CD4-positive, CD25-positive, alpha-beta regulatory T cell (primary cell): Measurements from ENCODE around the gene JMY. TPM values are rescaled to one million over a fixed set of nuclear protein-coding genes. Genes with fewer than 3 reads are reported as not detected.

Source experiments
- ATAC-seq, 2 donors: fragments of 150-1000 bp; cut with Tn5 transposase; one replicate each; pipeline ENCODE4 v1.10.0; 2021; ENCODE audit warnings: low read depth in 2 of 2, moderate number of reproducible peaks in 2 of 2, moderate library complexity in 1 of 2
- DNase-seq, 3 donors: peaks; one replicate each; pipeline versions ENCODE4 v3.0.0 to v3.0.0-alpha.2; 2012 to 2022; ENCODE audit warnings: mixed read lengths in 1 of 3
- H3K27ac ChIP-seq: one replicate; pipeline ENCODE4 v1.7.0; 2013; ENCODE audit warnings: mild to moderate bottlenecking, low read length; ENCODE audit not compliant: insufficient read depth, poor library complexity, severe bottlenecking
- H3K27me3 ChIP-seq: one replicate; pipeline ENCODE4 v1.7.0; 2013; ENCODE audit warnings: low read length; ENCODE audit not compliant: control insufficient read depth, insufficient read depth
- H3K36me3 ChIP-seq: one replicate; pipeline ENCODE4 v1.7.0; 2013; ENCODE audit warnings: mild to moderate bottlenecking, low read length, moderate library complexity; ENCODE audit not compliant: control insufficient read depth, insufficient read depth
- H3K4me1 ChIP-seq: 2 replicates; pipeline ENCODE4 v1.7.0; 2013; ENCODE audit warnings: mild to moderate bottlenecking, low read length; ENCODE audit not compliant: insufficient read depth, control insufficient read depth, poor library complexity, severe bottlenecking
- H3K4me3 ChIP-seq: one replicate; pipeline ENCODE4 v1.7.0; 2013; ENCODE audit warnings: low read depth, mild to moderate bottlenecking, low read length, moderate library complexity
- H3K9me3 ChIP-seq, 2 experiments: 1 replicate in 1 of 2; 2 replicates in 1 of 2; pipeline ENCODE4 v1.7.0; 2013; ENCODE audit warnings: low read length in 2 of 2, mild to moderate bottlenecking in 1 of 2, moderate library complexity in 1 of 2; ENCODE audit not compliant: control insufficient read depth in 2 of 2
- H3K27ac Mint-ChIP-seq, 3 donors: one replicate each; pipeline ENCODE4 v1.8.0; 2020 to 2022; ENCODE audit warnings: mild to moderate bottlenecking in 3 of 3, mixed read lengths in 3 of 3, moderate library complexity in 2 of 3
- H3K27me3 Mint-ChIP-seq: one replicate; pipeline ENCODE4 v1.8.0; 2022; ENCODE audit warnings: mild to moderate bottlenecking, mixed read lengths
- H3K36me3 Mint-ChIP-seq: one replicate; pipeline ENCODE4 v1.8.0; 2020; ENCODE audit warnings: mixed read lengths
- H3K4me1 Mint-ChIP-seq, 4 donors: one replicate each; pipeline ENCODE4 v1.8.0; 2020 to 2022; ENCODE audit warnings: mixed read lengths in 4 of 4, mild to moderate bottlenecking in 1 of 4
- H3K4me3 Mint-ChIP-seq, 4 donors: one replicate each; pipeline ENCODE4 v1.8.0; 2020 to 2022; ENCODE audit warnings: mild to moderate bottlenecking in 4 of 4, mixed read lengths in 4 of 4, moderate library complexity in 3 of 4
- H3K9me3 Mint-ChIP-seq, 7 donors: one replicate each; pipeline ENCODE4 v1.8.0; 2020 to 2022; ENCODE audit warnings: mixed read lengths in 7 of 7, mild to moderate bottlenecking in 3 of 7, moderate library complexity in 2 of 7
- polyA plus RNA-seq, 4 donors: library from polyadenylated mRNA; unstranded; fragments of 300-500 nt; fragmentation: Illumina TruSeq; gene quantifications; one replicate each; pipeline ENCODE4 v1.2.3, GENCODE V29; 2021
- total RNA-seq: library from RNA; stranded (reverse); gene quantifications from one replicate; pipeline ENCODE4 v1.2.3, GENCODE V29; 2022

The JMY gene
- total and polyA plus RNA-seq, 5 donors from 2014 or later = 4.9 to 71.6 (median 6.2) TPM

DNA sequence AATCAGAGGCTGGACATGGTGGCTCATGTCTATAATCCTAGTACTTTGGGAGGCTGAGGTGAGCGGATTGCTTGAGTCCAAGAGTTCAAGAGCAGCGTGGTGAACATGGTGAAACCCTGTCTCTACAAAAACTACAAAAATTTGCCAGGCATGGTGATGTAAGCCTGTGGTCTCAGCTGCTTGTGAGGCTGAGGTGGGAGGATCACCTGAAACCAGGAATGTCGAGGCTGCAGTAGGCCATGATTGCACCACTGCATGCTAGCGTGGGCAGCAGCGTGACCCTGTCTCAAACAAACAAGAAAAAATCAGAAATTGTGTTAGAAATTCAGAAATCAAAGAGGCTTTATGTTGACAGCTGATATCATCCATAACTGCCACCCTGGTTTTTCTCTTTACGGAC lies 21.4 kb downstream of the JMY start:
- Mint-ChIP-seq H3K4me3 (no peak overlapping the region), H3K36me3 (peaks cover 8% of the 10 kb centered on the region), H3K9me3 (peaks cover 0 to 6% (median 0%) of the 10 kb centered on the region in 7 donors), H3K27me3 (no peaks in the 10 kb centered on the region), H3K4me1 (peaks cover 36 to 73% (median 44%) of the 10 kb centered on the region in 4 donors), H3K27ac (no peak overlapping the region)
- Histone ChIP-seq H3K27ac (no peak overlapping the region), H3K36me3 (no peaks in the 10 kb centered on the region), H3K4me3 (no peak overlapping the region), H3K27me3 (no peaks in the 10 kb centered on the region), H3K4me1 (no peaks in the 10 kb centered on the region), H3K9me3 (no peaks in the 10 kb centered on the region)
- ATAC-seq (no peak), DNase-seq (no peak)

DNA sequence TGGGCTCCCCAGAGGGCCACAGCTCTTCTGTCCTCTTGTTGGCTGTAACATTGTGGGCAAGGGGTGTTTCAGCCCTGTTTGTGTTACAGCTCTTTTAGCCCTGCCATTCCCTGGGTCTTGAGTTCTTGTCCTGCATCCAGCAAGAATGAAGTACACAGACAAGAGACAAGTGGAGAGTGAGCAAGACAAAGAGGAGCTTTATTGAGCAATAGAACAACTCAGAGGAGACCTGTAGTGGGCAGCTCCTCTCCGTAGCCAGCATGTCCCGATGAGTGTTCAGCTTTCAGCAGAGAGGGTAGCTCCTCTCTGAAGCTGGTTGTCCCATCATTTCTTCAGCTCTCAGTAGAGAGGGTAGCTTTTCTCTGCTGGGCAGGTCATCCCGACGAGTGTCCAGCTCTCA lies 22.9 kb downstream of the JMY start:
- Mint-ChIP-seq H3K4me3 (no peak overlapping the region), H3K4me1 (peaks cover 32 to 73% (median 41%) of the 10 kb centered on the region in 4 donors), H3K9me3 (peaks cover 0 to 6% (median 0%) of the 10 kb centered on the region in 7 donors), H3K36me3 (peaks cover 8% of the 10 kb centered on the region), H3K27ac (no peak overlapping the region), H3K27me3 (no peaks in the 10 kb centered on the region)
- no peaks in the 10 kb centered on the region for H3K9me3 ChIP-seq
- H3K4me1 ChIP-seq = no peaks in the 10 kb centered on the region
- no peak overlapping the region for H3K27ac ChIP-seq
- no peak for DNase-seq
- H3K4me3 ChIP-seq = no peak overlapping the region
- no peak for ATAC-seq
- H3K36me3 ChIP-seq = no peaks in the 10 kb centered on the region
- H3K27me3 ChIP-seq = no peaks in the 10 kb centered on the region

DNA sequence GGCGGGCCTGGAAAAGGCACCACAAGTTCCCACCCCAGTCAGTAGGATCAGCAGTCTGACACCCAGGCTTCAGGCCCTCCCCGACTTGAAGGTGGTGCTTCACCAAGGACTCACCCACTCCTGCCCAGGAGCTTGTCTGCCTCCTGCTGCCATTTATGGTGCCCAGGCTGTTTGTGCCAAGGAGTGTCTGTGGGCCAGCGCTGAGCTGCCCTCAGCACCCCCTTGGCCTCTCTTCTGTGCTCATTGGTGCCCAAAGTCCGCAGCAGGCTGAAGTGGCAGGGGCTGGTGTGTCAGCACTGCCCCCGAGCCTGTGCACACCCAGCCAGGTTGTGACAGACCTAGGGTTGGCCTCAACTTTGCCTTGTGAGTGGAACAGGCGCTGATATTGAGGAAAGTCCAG lies 23.5 kb downstream of the JMY start:
- H3K36me3 ChIP-seq = no peaks in the 10 kb centered on the region
- ATAC-seq (no peak), DNase-seq (no peak)
- H3K27ac ChIP-seq = no peak overlapping the region
- Mint-ChIP-seq H3K4me1 (peaks cover 28 to 67% (median 36%) of the 10 kb centered on the region in 4 donors), H3K36me3 (peaks cover 3% of the 10 kb centered on the region), H3K27me3 (no peaks in the 10 kb centered on the region), H3K9me3 (peaks cover 0 to 3% (median 0%) of the 10 kb centered on the region in 7 donors), H3K4me3 (no peak overlapping the region), H3K27ac (no peak overlapping the region)
- H3K9me3 ChIP-seq = no peaks in the 10 kb centered on the region
- no peak overlapping the region for H3K4me3 ChIP-seq
- no peaks in the 10 kb centered on the region for H3K27me3 ChIP-seq
- no peaks in the 10 kb centered on the region for H3K4me1 ChIP-seq

DNA sequence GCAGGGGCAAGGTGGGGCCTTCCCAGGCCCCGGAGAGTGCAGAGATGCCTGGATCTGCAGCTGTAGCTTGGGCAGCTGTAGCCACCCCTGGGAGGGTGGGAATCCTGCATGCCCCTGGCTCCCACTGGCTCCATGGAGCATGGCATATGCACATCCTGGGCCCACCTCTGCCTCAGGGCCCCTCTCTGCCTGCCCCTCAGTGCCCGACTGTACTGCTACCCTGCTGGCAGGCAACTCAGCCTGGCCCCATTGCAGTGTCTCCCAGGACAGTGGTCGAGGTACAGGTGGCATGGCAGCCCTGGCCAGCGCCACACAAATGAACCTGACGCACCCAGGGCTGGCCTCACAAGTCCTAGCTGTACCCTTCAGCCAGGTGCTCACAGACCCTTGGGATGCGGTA lies 23.9 kb downstream of the JMY start:
- ATAC-seq (no peak), DNase-seq (no peak)
- Mint-ChIP-seq H3K4me1 (peaks cover 27 to 62% (median 33%) of the 10 kb centered on the region in 4 donors), H3K9me3 (no peaks in the 10 kb centered on the region), H3K27ac (no peak overlapping the region), H3K27me3 (no peaks in the 10 kb centered on the region), H3K4me3 (no peak overlapping the region), H3K36me3 (no peaks in the 10 kb centered on the region)
- Histone ChIP-seq H3K27me3 (no peaks in the 10 kb centered on the region), H3K4me3 (no peak overlapping the region), H3K27ac (no peak overlapping the region), H3K9me3 (no peaks in the 10 kb centered on the region), H3K4me1 (no peaks in the 10 kb centered on the region), H3K36me3 (no peaks in the 10 kb centered on the region)

DNA sequence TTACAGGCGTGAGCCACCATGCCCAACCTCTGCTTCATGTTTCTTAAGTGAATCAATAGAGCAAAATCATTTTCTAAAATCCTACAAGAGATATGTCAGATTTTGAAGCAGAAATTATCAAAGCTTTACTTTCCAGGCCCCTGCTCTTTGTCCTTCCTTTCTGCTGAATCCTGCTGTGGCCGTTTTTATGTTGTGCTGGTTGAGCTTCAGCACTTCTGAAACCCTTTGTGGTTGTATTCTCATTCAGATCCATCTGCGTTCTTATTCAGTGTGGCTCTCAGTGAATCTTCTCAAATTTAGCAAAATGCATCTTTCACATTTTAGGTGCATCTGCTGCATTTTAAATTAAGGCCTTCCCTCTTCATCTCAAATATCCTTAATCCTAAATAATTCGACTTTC lies 26.0 kb downstream of the JMY start:
- Mint-ChIP-seq H3K27ac (peak overlapping the region in 1 of 3 donors; percentile 1), H3K4me3 (peak overlapping the region in 2 of 4 donors; percentile 1 to 29), H3K27me3 (no peaks in the 10 kb centered on the region), H3K36me3 (no peaks in the 10 kb centered on the region), H3K4me1 (peaks cover 23 to 61% (median 26%) of the 10 kb centered on the region in 4 donors), H3K9me3 (no peaks in the 10 kb centered on the region)
- Histone ChIP-seq H3K27me3 (no peaks in the 10 kb centered on the region), H3K9me3 (no peaks in the 10 kb centered on the region), H3K4me1 (no peaks in the 10 kb centered on the region), H3K4me3 (no peak overlapping the region), H3K36me3 (no peaks in the 10 kb centered on the region), H3K27ac (no peak overlapping the region)
- DNase-seq (no peak), ATAC-seq (no peak)

DNA sequence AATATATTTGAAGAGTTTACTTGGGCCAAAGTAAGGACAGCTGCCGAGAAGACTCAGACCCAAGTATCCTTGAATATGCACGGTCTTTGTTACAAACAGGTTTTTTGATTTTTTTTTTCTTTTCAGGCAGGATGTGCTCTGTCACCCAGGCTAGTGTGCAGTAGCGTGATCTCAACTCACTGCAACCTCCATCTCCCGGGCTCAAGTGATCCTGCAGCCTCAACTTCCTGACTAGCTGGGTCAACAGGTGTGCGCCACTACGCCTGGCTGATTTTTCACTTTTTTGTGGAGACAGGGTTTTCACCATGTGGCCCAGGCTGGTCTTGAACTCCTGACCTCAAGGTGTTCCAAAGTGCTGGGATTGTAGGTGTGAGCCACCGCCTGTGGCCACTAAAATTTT lies 27.4 kb downstream of the JMY start:
- peaks cover 27 to 62% (median 31%) of the 10 kb centered on the region in 4 donors for H3K4me1 Mint-ChIP-seq
- peaks cover 4% of the 10 kb centered on the region for H3K36me3 ChIP-seq
- H3K4me1 ChIP-seq = no peaks in the 10 kb centered on the region
- H3K9me3 ChIP-seq = no peaks in the 10 kb centered on the region
- peak overlapping the region in 1 of 3 donors; percentile 52 for H3K27ac Mint-ChIP-seq
- H3K4me3 Mint-ChIP-seq = peak overlapping the region in 1 of 4 donors; percentile 63
- H3K27me3 Mint-ChIP-seq = no peaks in the 10 kb centered on the region
- H3K4me3 ChIP-seq = no peak overlapping the region
- peak in 1 of 3 donors; percentile 33 for DNase-seq
- H3K9me3 Mint-ChIP-seq = no peaks in the 10 kb centered on the region
- H3K27ac ChIP-seq = no peak overlapping the region
- peak in 1 of 2 donors; percentile 45 for ATAC-seq
- H3K36me3 Mint-ChIP-seq = peaks cover 4% of the 10 kb centered on the region
- no peaks in the 10 kb centered on the region for H3K27me3 ChIP-seq

DNA sequence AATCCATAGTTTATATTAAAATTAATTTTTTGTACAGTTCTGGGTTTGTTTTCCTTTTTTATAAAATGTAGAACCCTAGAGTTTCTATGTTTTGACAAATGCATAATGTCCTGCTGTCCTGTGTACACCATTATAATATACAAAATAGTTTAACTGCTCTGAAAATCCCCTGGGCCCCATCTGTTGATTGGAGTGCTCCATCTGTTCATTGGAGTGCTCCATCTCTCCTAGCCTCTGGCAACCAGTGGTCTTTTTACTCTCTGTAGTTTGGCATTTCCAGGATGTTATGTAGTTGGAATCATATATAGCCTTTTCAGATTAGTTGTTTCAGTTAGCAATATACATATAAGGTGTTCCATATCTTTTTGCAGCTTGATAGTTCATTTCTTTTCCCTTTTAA lies 31.2 kb downstream of the JMY start:
- Mint-ChIP-seq H3K27ac (no peak overlapping the region), H3K4me3 (no peak overlapping the region), H3K9me3 (no peaks in the 10 kb centered on the region), H3K4me1 (peaks cover 34 to 71% (median 40%) of the 10 kb centered on the region in 4 donors), H3K27me3 (no peaks in the 10 kb centered on the region), H3K36me3 (peaks cover 11% of the 10 kb centered on the region)
- H3K9me3 ChIP-seq = no peaks in the 10 kb centered on the region
- DNase-seq (no peak), ATAC-seq (no peak)
- no peak overlapping the region for H3K4me3 ChIP-seq
- no peaks in the 10 kb centered on the region for H3K4me1 ChIP-seq
- H3K27me3 ChIP-seq = no peaks in the 10 kb centered on the region
- H3K36me3 ChIP-seq = peaks cover 6% of the 10 kb centered on the region
- H3K27ac ChIP-seq = no peak overlapping the region

DNA sequence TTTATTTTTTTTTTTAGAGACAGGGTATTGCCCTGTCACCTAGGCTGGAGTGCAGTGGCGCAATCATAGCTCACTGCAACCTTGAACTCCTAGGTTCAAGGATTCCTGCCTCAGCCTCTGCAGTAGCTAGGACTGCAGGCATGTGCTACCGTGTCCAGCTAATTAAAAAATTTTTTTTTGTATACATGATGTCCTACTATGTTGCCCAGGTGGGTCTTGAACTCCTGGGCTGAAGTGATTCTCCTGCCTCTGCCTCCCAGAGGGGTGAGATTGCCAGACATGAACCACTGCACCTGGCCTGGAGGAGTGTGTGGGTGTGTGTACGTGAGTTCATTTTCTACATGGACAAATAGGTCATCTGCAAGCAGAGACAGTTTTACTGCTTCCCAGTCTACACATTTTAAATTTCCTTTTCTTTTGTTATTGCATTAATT lies 33.8 kb downstream of the JMY start:
- Histone ChIP-seq H3K4me1 (no peaks in the 10 kb centered on the region), H3K4me3 (no peak overlapping the region), H3K36me3 (peaks cover 6% of the 10 kb centered on the region), H3K9me3 (no peaks in the 10 kb centered on the region), H3K27me3 (no peaks in the 10 kb centered on the region), H3K27ac (no peak overlapping the region)
- ATAC-seq = no peak
- Mint-ChIP-seq H3K9me3 (no peaks in the 10 kb centered on the region), H3K4me3 (peak overlapping the region in 1 of 4 donors; percentile 27), H3K27ac (no peak overlapping the region), H3K36me3 (peaks cover 11% of the 10 kb centered on the region), H3K27me3 (no peaks in the 10 kb centered on the region), H3K4me1 (peaks cover 32 to 78% (median 45%) of the 10 kb centered on the region in 4 donors)
- no peak for DNase-seq
